Fibroblast of lung (primary cell): ENCODE results near the gene DNAJB12. TPM values are rescaled to one million over a fixed set of nuclear protein-coding genes. Genes with fewer than 3 reads are reported as not detected.

ENCODE experiments used
- DNase-seq, 2 donors: peaks; one replicate each; pipeline versions ENCODE4 v3.0.0 to v3.0.0-alpha.2; 2010; ENCODE audit warnings: low read depth in 2 of 2
- H2AFZ ChIP-seq: 2 replicates; pipeline ENCODE4 v1.5.1; 2012; ENCODE audit warnings: low read length, control low read depth, inconsistent platforms
- H3K27ac ChIP-seq: 2 replicates; pipeline ENCODE4 v1.5.1; 2011; ENCODE audit warnings: low read length, control low read depth; ENCODE audit not compliant: insufficient read depth
- H3K27me3 ChIP-seq: 2 replicates; pipeline ENCODE4 v1.5.1; 2011; ENCODE audit warnings: mild to moderate bottlenecking, low read length; ENCODE audit not compliant: control insufficient read depth, insufficient read depth
- H3K36me3 ChIP-seq: 2 replicates; pipeline ENCODE4 v1.5.1; 2011; ENCODE audit warnings: low read length; ENCODE audit not compliant: control insufficient read depth, insufficient read depth
- H3K4me1 ChIP-seq: 2 replicates; pipeline ENCODE4 v1.5.1; 2011; ENCODE audit warnings: low read length; ENCODE audit not compliant: control insufficient read depth, insufficient read depth; ENCODE audit errors: extremely low read depth
- H3K4me2 ChIP-seq: 2 replicates; pipeline ENCODE4 v1.5.1; 2011; ENCODE audit warnings: low read length, control low read depth; ENCODE audit not compliant: insufficient read depth; ENCODE audit errors: extremely low read depth
- H3K4me3 ChIP-seq, 4 experiments: fragments of 200-600 bp in 1 of 4; sonication (generic) in 1 of 4; replicated peaks in 1 of 4; 2 replicates each; pipeline ENCODE4 v1.5.1; 2011 to 2016; ENCODE audit warnings: low read length in 4 of 4, low read depth in 3 of 4, mild to moderate bottlenecking in 3 of 4, control low read depth in 2 of 4, inconsistent platforms in 1 of 4, mixed read lengths in 1 of 4; ENCODE audit not compliant: insufficient read depth in 1 of 4; ENCODE audit errors: control extremely low read depth in 1 of 4
- H3K79me2 ChIP-seq: 2 replicates; pipeline ENCODE4 v1.5.1; 2012; ENCODE audit warnings: mild to moderate bottlenecking, low read length, inconsistent platforms; ENCODE audit not compliant: control insufficient read depth, insufficient read depth
- H3K9ac ChIP-seq: 2 replicates; pipeline ENCODE4 v1.5.1; 2011; ENCODE audit warnings: mild to moderate bottlenecking, low read length, control low read depth; ENCODE audit not compliant: insufficient read depth
- H3K9me3 ChIP-seq: 2 replicates; pipeline ENCODE4 v1.5.1; 2012; ENCODE audit warnings: low read depth, low read length; ENCODE audit not compliant: control insufficient read depth, insufficient read depth
- H4K20me1 ChIP-seq: 2 replicates; pipeline ENCODE4 v1.5.1; 2011; ENCODE audit warnings: low read length; ENCODE audit not compliant: control insufficient read depth, insufficient read depth; ENCODE audit errors: extremely low read depth
- CTCF ChIP-seq, 2 donors: IDR thresholded peaks in 1 of 2; conservative IDR thresholded peaks in 1 of 2; 1 replicate in 1 of 2; 2 replicates in 1 of 2; pipeline ENCODE4 v1.5.1; 2011 to 2012; ENCODE audit warnings: low read length in 2 of 2, control low read depth in 1 of 2, inconsistent platforms in 1 of 2, low read depth in 1 of 2, mild to moderate bottlenecking in 1 of 2
- EZH2 ChIP-seq: IDR thresholded peaks from 2 replicates; pipeline ENCODE4 v1.5.1; 2012; ENCODE audit warnings: low read length, control low read depth, mild to moderate bottlenecking; ENCODE audit errors: missing control alignments
- polyA plus RNA-seq, 2 donors: library from polyadenylated mRNA; depleted of rRNA in 1 of 2; stranded (reverse) in 1 of 2; unstranded in 1 of 2; fragments of >200 nt; gene quantifications; 2 replicates each; pipeline ENCODE4 v1.2.1, GENCODE V29; 2011 to 2012; ENCODE audit warnings: missing spikeins in 1 of 2
- total RNA-seq: library from RNA; depleted of rRNA; stranded (reverse); fragments of >200 nt; gene quantifications from 2 replicates; pipeline ENCODE4 v1.2.1, GENCODE V29; 2014

DNAJB12 gene
- total and polyA plus RNA-seq, 2 donors (not counting 1 experiment from before 2014, with no cell fraction given): 17.2 to 26.3 TPM

GRCh38 chr10:72390764-72391163 lies 36.0 kb upstream of the DNAJB12 start:
- no peak overlapping the region for H3K4me2 ChIP-seq
- no peaks in the 10 kb centered on the region for H3K9me3 ChIP-seq
- no peak overlapping the region for H3K9ac ChIP-seq
- no peaks in the 10 kb centered on the region for H3K4me1 ChIP-seq
- H3K36me3 ChIP-seq: no peaks in the 10 kb centered on the region
- no peak overlapping the region for H2AFZ ChIP-seq
- TF ChIP-seq EZH2 (no peak), CTCF (conservative IDR thresholded peaks at IDR 0.05 in 1 of 2, IDR thresholded peaks at IDR 0.05 in 1 of 2; ENCODE audit: low read depth in 1 of 2, low read length in 2 of 2) (no peak)
- H3K27ac ChIP-seq: no peak overlapping the region
- H4K20me1 ChIP-seq: no peaks in the 10 kb centered on the region
- H3K27me3 ChIP-seq: no peaks in the 10 kb centered on the region
- no peak for DNase-seq
- no peak overlapping the region for H3K4me3 ChIP-seq
- no peaks in the 10 kb centered on the region for H3K79me2 ChIP-seq

GRCh38 chr10:72389716-72390115 lies 35.0 kb upstream of the DNAJB12 start:
- Histone ChIP-seq H3K4me3 (no peak overlapping the region), H3K27me3 (no peaks in the 10 kb centered on the region)

GRCh38 chr10:72389014-72389413 lies 34.3 kb upstream of the DNAJB12 start:
- no peaks in the 10 kb centered on the region for H3K36me3 ChIP-seq
- H3K9me3 ChIP-seq: no peaks in the 10 kb centered on the region
- H3K4me2 ChIP-seq: no peak overlapping the region
- DNase-seq: no peak
- no peak for TF ChIP-seq EZH2
- no peak for TF ChIP-seq CTCF (conservative IDR thresholded peaks at IDR 0.05 in 1 of 2, IDR thresholded peaks at IDR 0.05 in 1 of 2; ENCODE audit: low read depth in 1 of 2, low read length in 2 of 2)
- H3K27ac ChIP-seq: no peak overlapping the region
- no peaks in the 10 kb centered on the region for H3K79me2 ChIP-seq
- H3K4me1 ChIP-seq: no peaks in the 10 kb centered on the region
- no peak overlapping the region for H3K4me3 ChIP-seq
- H4K20me1 ChIP-seq: no peaks in the 10 kb centered on the region
- H3K27me3 ChIP-seq: no peaks in the 10 kb centered on the region
- no peak overlapping the region for H3K9ac ChIP-seq
- H2AFZ ChIP-seq: no peak overlapping the region

More at GRCh38 chr10:72389716-72390115, 35.0 kb upstream of the DNAJB12 start:
- Histone ChIP-seq H3K9me3 (no peaks in the 10 kb centered on the region), H3K36me3 (no peaks in the 10 kb centered on the region), H4K20me1 (no peaks in the 10 kb centered on the region), H3K4me2 (no peak overlapping the region), H3K4me1 (no peaks in the 10 kb centered on the region), H3K9ac (no peak overlapping the region), H3K79me2 (no peaks in the 10 kb centered on the region), H3K27ac (no peak overlapping the region), H2AFZ (no peak overlapping the region)
- TF ChIP-seq EZH2: no peak
- DNase-seq: no peak
